HCT116 (cell line): Measurements from ENCODE around the gene TENT4A. TPM values are rescaled to one million over a fixed set of nuclear protein-coding genes. Genes with fewer than 3 reads are reported as not detected.

Experiments used
- ATAC-seq: fragments of 200-7000 bp; cut with Tn5 transposase; 2 replicates; pipeline ENCODE4 v1.9.1; 2020; ENCODE audit warnings: mild to moderate bottlenecking, moderate library complexity
- BruUV-seq: library from RNA; stranded (reverse); fragments of 400-500 nt; replicated peaks from 2 replicates; lab custom pipeline; 2021; lab: Mats Ljungman, UMichigan
- CTCF ChIA-PET: fragments of 300-600 bp; sonication (Branson Sonifier 250); formaldehyde crosslinking; loops from one replicate; lab custom pipeline; 2021; ENCODE audit warnings: antibody characterized with exemption; lab: Charles Lee
- POLR2A ChIA-PET: fragments of 300-600, 350-600 bp; sonication (Branson Sonifier 250); formaldehyde crosslinking; loops from one replicate; lab custom pipeline; 2021; ENCODE audit warnings: antibody characterized with exemption; lab: Charles Lee
- RAD21 ChIA-PET, 2 experiments: fragments of 300-600 bp; sonication (Branson Sonifier 250); formaldehyde crosslinking; loops; one replicate each; lab custom pipeline; 2023; ENCODE audit warnings: low total read pairs in 2 of 2; ENCODE audit not compliant: uncharacterized antibody in 2 of 2, unreplicated experiment in 2 of 2, low non-redundant PET in 1 of 2; lab: Charles Lee
- DNase-seq: peaks from one replicate; pipeline ENCODE4 v3.0.0-alpha.2; 2010; ENCODE audit warnings: low read depth, low spot score
- H2AFZ ChIP-seq: fragments of 200-600 bp; shearing (Covaris generic), sonication (generic); 2 replicates; pipeline ENCODE4 v1.6.1; 2017; ENCODE audit warnings: low read depth, mixed run types, mixed read lengths, antibody characterized with exemption, low read length; ENCODE audit not compliant: poor library complexity, severe bottlenecking
- H3K27ac ChIP-seq: 2 replicates; pipeline ENCODE4 v1.5.1; 2012; ENCODE audit warnings: low read depth, low read length
- H3K27me3 ChIP-seq: fragments of 200-600 bp; sonication (generic); 2 replicates; pipeline ENCODE4 v1.6.1; 2016; ENCODE audit warnings: mixed run types, low read length, mixed read lengths; ENCODE audit not compliant: insufficient read depth
- H3K36me3 ChIP-seq, 2 experiments: fragments of 200-500 bp in 1 of 2; fragments of 200-600 bp in 1 of 2; sonication (Bioruptor generic) in 1 of 2; sonication (generic) in 1 of 2; 2 replicates each; pipeline versions ENCODE4 v1.5.1 to v1.6.1; 2014 to 2016; ENCODE audit warnings: low read length in 2 of 2, inconsistent platforms in 1 of 2, mixed read lengths in 1 of 2, mixed run types in 1 of 2; ENCODE audit not compliant: insufficient read depth in 2 of 2, control insufficient read depth in 1 of 2
- H3K4me1 ChIP-seq, 2 experiments: fragments of 200-600 bp in 1 of 2; sonication (generic) in 1 of 2; 2 replicates each; pipeline versions ENCODE4 v1.5.1 to v1.6.1; 2012 to 2017; ENCODE audit warnings: low read length in 2 of 2, inconsistent platforms in 1 of 2, mild to moderate bottlenecking in 1 of 2, mixed read lengths in 1 of 2, mixed run types in 1 of 2, moderate library complexity in 1 of 2; ENCODE audit not compliant: insufficient read depth in 2 of 2, control insufficient read depth in 1 of 2
- H3K4me2 ChIP-seq: fragments of 200-600 bp; sonication (generic); 2 replicates; pipeline ENCODE4 v1.6.1; 2017; ENCODE audit warnings: mixed run types, low read length, mixed read lengths
- H3K4me3 ChIP-seq, 2 experiments: fragments of 200-600 bp in 1 of 2; sonication (generic) in 1 of 2; replicated peaks in 1 of 2; 2 replicates each; pipeline ENCODE4 v1.5.1; 2011 to 2016; ENCODE audit warnings: low read length in 2 of 2, control low read depth in 1 of 2, low read depth in 1 of 2, mild to moderate bottlenecking in 1 of 2, mixed read lengths in 1 of 2, mixed run types in 1 of 2
- H3K79me2 ChIP-seq: fragments of 200-600 bp; sonication (generic); 2 replicates; pipeline ENCODE4 v1.6.1; 2017; ENCODE audit warnings: mild to moderate bottlenecking, mixed run types, low read length, moderate library complexity, mixed read lengths; ENCODE audit not compliant: insufficient read depth
- H3K9ac ChIP-seq: fragments of 200-600 bp; sonication (generic); 2 replicates; pipeline ENCODE4 v1.6.1; 2016; ENCODE audit warnings: low read length, mixed read lengths
- H3K9me2 ChIP-seq: fragments of 200-600 bp; sonication (generic), shearing (Covaris generic); 2 replicates; pipeline ENCODE4 v1.6.1; 2017; ENCODE audit warnings: mixed run types, mild to moderate bottlenecking, moderate library complexity; ENCODE audit not compliant: insufficient read depth
- H3K9me3 ChIP-seq, 2 experiments: fragments of 200-500 bp in 1 of 2; fragments of 200-600 bp in 1 of 2; sonication (Bioruptor generic) in 1 of 2; sonication (generic) in 1 of 2; 2 replicates each; pipeline ENCODE4 v1.6.1; 2014 to 2017; ENCODE audit warnings: low read length in 2 of 2, mixed read lengths in 2 of 2, inconsistent platforms in 1 of 2, low read depth in 1 of 2, mild to moderate bottlenecking in 1 of 2, mixed run types in 1 of 2, moderate library complexity in 1 of 2; ENCODE audit not compliant: control insufficient read depth in 1 of 2, insufficient read depth in 1 of 2
- H4K20me1 ChIP-seq: fragments of 200-600 bp; sonication (generic), shearing (Covaris generic); 2 replicates; pipeline ENCODE4 v1.6.1; 2017; ENCODE audit warnings: mixed run types, mild to moderate bottlenecking, moderate library complexity; ENCODE audit not compliant: insufficient read depth
- ATF3 ChIP-seq: IDR thresholded peaks from 2 replicates; pipeline ENCODE4 v1.6.1; 2012
- CBX3 ChIP-seq: IDR thresholded peaks from 2 replicates; pipeline ENCODE4 v1.6.1; 2012; ENCODE audit warnings: low read depth
- CEBPB ChIP-seq: IDR thresholded peaks from 2 replicates; pipeline ENCODE4 v1.6.1; 2012; ENCODE audit warnings: low read depth
- EGR1 ChIP-seq: IDR thresholded peaks from 2 replicates; pipeline ENCODE4 v1.6.1; 2012; ENCODE audit warnings: low read depth
- ELF1 ChIP-seq: IDR thresholded peaks from 2 replicates; pipeline ENCODE4 v1.6.1; 2012; ENCODE audit warnings: low read depth, borderline replicate concordance
- EZH2phosphoT487 ChIP-seq: fragments of 200-600 bp; IDR thresholded peaks from 2 replicates; pipeline ENCODE4 v1.6.1; 2018; ENCODE audit warnings: antibody characterized with exemption, borderline replicate concordance
- JUND ChIP-seq: IDR thresholded peaks from 2 replicates; pipeline ENCODE4 v1.6.1; 2012
- MAX ChIP-seq: IDR thresholded peaks from 2 replicates; pipeline ENCODE4 v1.6.1; 2012
- SIN3A ChIP-seq: IDR thresholded peaks from 2 replicates; pipeline ENCODE4 v1.6.1; 2012; ENCODE audit warnings: low read depth
- SP1 ChIP-seq: IDR thresholded peaks from 2 replicates; pipeline ENCODE4 v1.6.1; 2012; ENCODE audit warnings: low read depth
- SRF ChIP-seq: IDR thresholded peaks from 2 replicates; pipeline ENCODE4 v1.6.1; 2012; ENCODE audit warnings: low read depth
- YY1 ChIP-seq: IDR thresholded peaks from 2 replicates; pipeline ENCODE4 v1.6.1; 2011; ENCODE audit warnings: low read length, low read depth, moderate library complexity, mild to moderate bottlenecking; ENCODE audit not compliant: insufficient replicate concordance; ENCODE audit errors: extremely low read depth
- ZBTB33 ChIP-seq: IDR thresholded peaks from 2 replicates; pipeline ENCODE4 v1.6.1; 2011; ENCODE audit warnings: mild to moderate bottlenecking, low read length, moderate library complexity; ENCODE audit not compliant: insufficient replicate concordance; ENCODE audit errors: extremely low read depth
- ZFX ChIP-seq: fragments of 450-650 bp; IDR thresholded peaks from 2 replicates; pipeline ENCODE4 v1.6.1; 2017
- ZNF274 ChIP-seq: fragments of 200-500 bp; sonication (Bioruptor generic); IDR thresholded peaks from 2 replicates; pipeline ENCODE4 v1.6.1; 2014; ENCODE audit warnings: mild to moderate bottlenecking, low read depth, low read length, inconsistent platforms
- intact Hi-C: fragments of 100-400 bp; cut with micrococcal nuclease; formaldehyde crosslinking; loops from 2 replicates; pipeline ENCODE4 v1.10.0; 2022
- total RNA-seq: library from RNA; stranded (reverse); gene quantifications from one replicate; pipeline ENCODE4 v1.2.1, GENCODE V29; 2021; ENCODE audit not compliant: unreplicated experiment
- TF ChIP-seq, protein P1 (sequence below), 3 experiments: fragments of 200-600 bp in 1 of 3; sonication (generic) in 1 of 3; IDR thresholded peaks in 2 of 3; conservative IDR thresholded peaks in 1 of 3; 2 replicates each; pipeline ENCODE4 v1.5.1; 2012 to 2017; ENCODE audit warnings: low read depth in 2 of 3, low read length in 2 of 3, antibody characterized with exemption in 1 of 3, borderline replicate concordance in 1 of 3, control low read depth in 1 of 3, mild to moderate bottlenecking in 1 of 3, mixed read lengths in 1 of 3, mixed run types in 1 of 3, moderate library complexity in 1 of 3; ENCODE audit not compliant: insufficient read depth in 1 of 3

Gene TENT4A
- total RNA-seq, 1 experiment from 2014 or later = 39.8 TPM

GRCh38 chr5:6761333-6761732 is 48.1 kb downstream of the TENT4A start:
- DNase-seq (no peak), ATAC-seq (no peak)
- BruUV-seq = no TSS peak
- no peaks in the 10 kb centered on the region for H3K9me3 ChIP-seq
- intact Hi-C loops = no loop called here
- peaks cover 11 to 20% of the 10 kb centered on the region in 2 experiments for H3K4me1 ChIP-seq
- H3K4me2 ChIP-seq = no peak overlapping the region
- H3K9ac ChIP-seq = no peak overlapping the region
- TF ChIP-seq ATF3 (no peak), JUND (no peak), EGR1 (no peak), SP1 (no peak), ELF1 (no peak), YY1 (no peak), SRF (no peak)
- TF ChIP-seq, protein P1, sequence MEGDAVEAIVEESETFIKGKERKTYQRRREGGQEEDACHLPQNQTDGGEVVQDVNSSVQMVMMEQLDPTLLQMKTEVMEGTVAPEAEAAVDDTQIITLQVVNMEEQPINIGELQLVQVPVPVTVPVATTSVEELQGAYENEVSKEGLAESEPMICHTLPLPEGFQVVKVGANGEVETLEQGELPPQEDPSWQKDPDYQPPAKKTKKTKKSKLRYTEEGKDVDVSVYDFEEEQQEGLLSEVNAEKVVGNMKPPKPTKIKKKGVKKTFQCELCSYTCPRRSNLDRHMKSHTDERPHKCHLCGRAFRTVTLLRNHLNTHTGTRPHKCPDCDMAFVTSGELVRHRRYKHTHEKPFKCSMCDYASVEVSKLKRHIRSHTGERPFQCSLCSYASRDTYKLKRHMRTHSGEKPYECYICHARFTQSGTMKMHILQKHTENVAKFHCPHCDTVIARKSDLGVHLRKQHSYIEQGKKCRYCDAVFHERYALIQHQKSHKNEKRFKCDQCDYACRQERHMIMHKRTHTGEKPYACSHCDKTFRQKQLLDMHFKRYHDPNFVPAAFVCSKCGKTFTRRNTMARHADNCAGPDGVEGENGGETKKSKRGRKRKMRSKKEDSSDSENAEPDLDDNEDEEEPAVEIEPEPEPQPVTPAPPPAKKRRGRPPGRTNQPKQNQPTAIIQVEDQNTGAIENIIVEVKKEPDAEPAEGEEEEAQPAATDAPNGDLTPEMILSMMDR (IDR thresholded peaks at IDR 0.05 in 2 of 3, conservative IDR thresholded peaks at IDR 0.05 in 1 of 3; ENCODE audit: borderline replicate concordance in 1 of 3, insufficient read depth in 1 of 3, low read depth in 2 of 3, low read length in 2 of 3) = no peak
- H3K36me3 ChIP-seq = peaks cover under 1 to 2% of the 10 kb centered on the region in 2 experiments; a peak in 2 of 4 replicates
- ChIA-PET POLR2A (no interaction called here), CTCF (no interaction called here), RAD21 (no interaction called here)
- no peaks in the 10 kb centered on the region for H4K20me1 ChIP-seq
- H3K79me2 ChIP-seq = no peaks in the 10 kb centered on the region
- no peak overlapping the region for H2AFZ ChIP-seq
- no peaks in the 10 kb centered on the region for H3K27me3 ChIP-seq
- H3K27ac ChIP-seq = no peak overlapping the region
- no peaks in the 10 kb centered on the region for H3K9me2 ChIP-seq
- H3K4me3 ChIP-seq = no peak overlapping the region

GRCh38 chr5:6762116-6762515 is 48.9 kb downstream of the TENT4A start:
- H3K9me3 ChIP-seq = no peaks in the 10 kb centered on the region
- DNase-seq (no peak), ATAC-seq (no peak)
- intact Hi-C loops = no loop called here
- H4K20me1 ChIP-seq = no peaks in the 10 kb centered on the region
- BruUV-seq = no TSS peak
- H3K27me3 ChIP-seq = no peaks in the 10 kb centered on the region
- no peak overlapping the region for H3K4me2 ChIP-seq
- H3K27ac ChIP-seq = no peak overlapping the region
- H3K4me3 ChIP-seq = no peak overlapping the region
- peaks cover 17 to 28% of the 10 kb centered on the region in 2 experiments for H3K4me1 ChIP-seq
- no peaks in the 10 kb centered on the region for H3K79me2 ChIP-seq
- POLR2A ChIA-PET = no interaction called here
- H3K9me2 ChIP-seq = no peaks in the 10 kb centered on the region
- H3K36me3 ChIP-seq = no peaks in the 10 kb centered on the region
- no peak overlapping the region for H2AFZ ChIP-seq
- no peak overlapping the region for H3K9ac ChIP-seq
- RAD21 ChIA-PET = no interaction called here
- CTCF ChIA-PET = no interaction called here
- no peak for TF ChIP-seq ZBTB33
- TF ChIP-seq CBX3 = no peak
- no peak for TF ChIP-seq ELF1
- TF ChIP-seq ATF3 = no peak
- TF ChIP-seq CEBPB = no peak
- TF ChIP-seq SP1 = no peak
- no peak for TF ChIP-seq ZFX
- TF ChIP-seq ZNF274 = no peak
- TF ChIP-seq SRF = no peak
- TF ChIP-seq EGR1 = no peak
- TF ChIP-seq JUND = no peak
- TF ChIP-seq MAX = no peak
- TF ChIP-seq EZH2phosphoT487 = no peak
- TF ChIP-seq YY1 = no peak
- TF ChIP-seq SIN3A = no peak
